Stimulated activated CD8-positive, alpha-beta memory T cell treated with anti-CD3 and anti-CD28 coated beads, Interleukin-12 subunit alpha, Interleukin-12 subunit beta, amount 100 ng/mL, for 1 hour (primary cell): ENCODE data around the gene APBB2.
"Not testable (repeated sequence)": the region's sequence is repeated elsewhere in the genome, so short reads cannot be mapped to it uniquely, and the experiment has no call there.

Source experiments
- DNase-seq: peaks from one replicate; pipeline ENCODE4 v3.0.0-alpha.2; 2020; ENCODE audit warnings: low read depth

The APBB2 gene

DNA sequence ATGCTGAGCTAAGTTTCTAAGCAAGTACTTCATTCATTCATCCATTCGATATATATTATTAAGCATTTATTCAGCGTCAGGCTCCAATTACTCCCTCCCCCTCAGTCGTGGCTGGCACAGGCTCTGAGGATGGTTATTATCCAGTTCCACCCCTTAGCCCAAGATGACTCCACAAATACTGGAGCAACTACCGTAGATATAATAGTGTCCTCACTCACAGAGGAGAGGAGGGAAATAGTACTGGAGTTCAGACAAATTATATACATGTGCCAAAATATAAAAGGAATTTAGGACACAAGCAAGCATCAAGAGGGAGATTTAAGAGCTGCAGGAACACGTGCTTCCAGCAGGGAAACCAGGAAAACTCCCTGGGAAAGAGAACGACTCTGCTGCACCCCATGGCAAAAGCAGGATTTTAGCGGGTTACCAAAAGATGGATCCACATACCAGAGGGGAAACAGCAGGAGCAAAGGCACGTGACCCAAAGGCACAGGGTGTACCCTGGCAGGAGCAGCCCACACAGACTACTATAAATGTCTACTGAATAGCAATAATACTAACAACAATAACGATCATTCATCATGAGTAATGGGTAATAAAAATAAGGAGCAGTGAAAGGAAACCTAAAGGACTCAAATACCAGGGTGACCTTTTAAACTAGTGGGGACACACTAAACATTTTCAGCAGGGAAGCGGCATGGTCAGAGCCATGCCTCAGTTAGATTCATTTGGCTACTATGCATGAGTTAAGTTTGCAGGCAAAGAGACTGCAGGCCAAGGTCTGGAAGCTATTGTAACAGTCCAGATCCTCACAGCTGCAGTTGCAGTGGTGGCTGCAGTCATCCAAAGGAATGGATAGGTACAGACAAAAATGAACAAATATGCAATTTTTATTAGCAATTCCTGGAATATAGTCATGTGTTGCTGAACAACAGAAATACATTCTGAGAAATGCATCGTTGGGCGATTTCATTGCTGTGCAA is 153.7 kb downstream of the APBB2 start:
- DNase-seq, result no peak

DNA sequence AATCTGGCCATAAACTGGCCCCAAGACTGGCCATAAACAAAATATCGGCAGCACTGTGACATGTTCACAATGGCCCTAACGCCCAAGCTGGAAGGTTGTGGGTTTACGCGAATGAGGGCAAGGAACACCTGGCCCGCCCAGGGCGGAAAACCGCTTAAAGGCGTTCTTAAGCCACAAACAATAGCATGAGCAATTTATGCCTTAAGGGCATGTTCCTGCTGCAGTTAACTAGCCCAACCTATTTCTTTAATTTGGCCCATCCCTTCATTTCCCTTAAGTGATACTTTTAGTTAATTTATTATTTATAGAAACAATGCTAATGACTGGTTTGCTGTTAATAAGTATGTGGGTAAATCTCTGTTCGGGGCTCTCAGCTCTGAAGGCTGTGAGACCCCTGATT is 154.9 kb downstream of the APBB2 start:
- DNase-seq, result not testable (repeated sequence)

DNA sequence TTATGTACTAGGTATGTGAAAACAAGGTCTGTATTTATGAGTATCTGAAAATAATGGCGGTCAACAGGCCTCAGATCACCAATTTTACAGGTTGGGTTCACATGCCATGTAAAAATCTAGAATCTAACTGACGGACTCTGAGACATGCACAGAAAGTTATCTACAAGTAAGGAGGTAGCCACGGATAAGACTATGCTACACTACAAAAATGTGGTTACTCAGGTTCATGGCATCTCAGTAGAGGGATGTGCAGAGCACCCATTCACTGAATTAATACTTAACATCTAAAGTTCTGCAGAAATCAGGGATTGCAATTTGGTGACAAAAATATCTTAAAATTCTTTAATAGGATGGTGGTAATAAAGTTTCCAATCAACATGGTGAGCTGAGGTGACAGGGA is 155.9 kb downstream of the APBB2 start:
- no peak for DNase-seq

DNA sequence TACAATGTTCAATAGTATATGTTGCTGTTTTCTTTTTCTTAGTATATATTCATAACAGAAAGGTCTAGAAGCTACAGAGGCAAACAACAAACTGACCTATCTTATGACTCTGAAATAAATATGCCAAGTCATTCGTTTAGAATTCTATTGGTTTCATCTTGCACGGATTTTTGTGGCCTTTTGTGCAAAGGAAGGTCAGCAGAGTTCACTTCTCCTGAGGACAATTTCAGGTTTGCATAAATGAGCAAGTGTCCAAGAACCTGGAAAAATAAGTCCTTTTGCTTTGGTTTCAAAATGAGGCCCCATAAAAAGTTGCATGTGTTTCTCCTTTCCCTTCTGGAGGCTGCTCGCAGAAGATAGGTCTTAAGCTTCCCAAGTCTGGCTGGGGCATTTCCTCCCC is 156.9 kb downstream of the APBB2 start:
- no peak for DNase-seq

DNA sequence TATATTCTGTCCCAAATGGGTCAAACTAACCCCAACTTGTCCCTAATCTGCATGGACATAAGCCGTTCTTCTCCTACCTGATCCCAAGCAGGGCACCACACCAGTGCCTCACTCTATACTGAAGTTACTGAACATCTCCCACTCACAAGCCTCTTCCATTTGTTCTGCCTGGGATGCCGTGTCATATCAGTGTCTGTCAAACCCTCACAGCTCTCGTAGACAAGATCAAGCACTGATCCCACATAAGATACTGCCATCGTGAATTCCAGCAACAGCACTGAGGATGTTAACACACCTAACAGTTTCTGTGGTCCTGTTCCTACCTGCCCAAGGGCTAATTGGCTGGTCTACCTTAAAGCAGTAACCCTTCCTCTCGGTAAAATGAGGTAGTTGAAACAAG is 162.1 kb downstream of the APBB2 start:
- DNase-seq, result no peak

DNA sequence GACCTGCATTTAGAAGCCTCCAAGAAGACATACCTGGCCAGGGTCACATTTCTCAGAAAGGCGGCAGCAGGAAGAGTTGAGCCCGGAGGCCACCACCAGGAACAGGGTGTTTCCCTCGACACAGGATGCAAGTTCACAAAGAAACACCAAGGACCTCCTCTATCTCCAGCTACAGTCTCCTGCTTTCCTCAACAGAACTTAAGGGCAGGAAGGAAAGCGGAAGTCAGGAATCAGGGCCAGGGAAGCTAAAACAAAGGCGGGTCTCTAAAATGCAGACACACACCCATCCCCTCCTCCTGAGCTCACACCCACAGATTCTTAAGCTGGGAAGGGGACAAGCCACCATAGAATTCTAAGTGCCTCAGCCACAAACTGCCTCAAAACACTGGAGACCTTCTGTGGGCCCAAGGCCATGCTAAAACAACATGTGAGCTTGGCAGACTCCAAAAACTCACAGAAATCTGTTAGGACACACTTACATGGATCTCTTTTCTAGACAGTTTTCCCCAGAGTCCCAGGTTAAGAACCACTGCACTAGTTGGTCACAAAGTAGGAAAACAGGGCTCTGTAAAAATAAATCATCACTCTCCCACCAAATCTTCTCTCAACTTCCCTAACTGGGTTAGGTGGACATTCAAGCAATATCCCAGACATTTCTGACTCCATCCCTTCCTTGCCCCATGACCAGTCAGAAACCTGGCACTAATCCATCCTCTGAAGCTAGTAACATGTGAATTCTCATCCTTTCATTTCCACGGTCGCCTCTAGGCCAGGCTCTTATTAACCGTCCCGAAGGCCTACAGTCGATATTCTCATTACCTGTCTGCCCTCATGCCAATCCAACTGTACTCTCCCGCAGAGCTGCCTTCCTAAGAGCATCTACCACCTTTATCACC is 163.2 kb downstream of the APBB2 start:
- no peak for DNase-seq

- no peak for DNase-seq
Measured at GRCh38 chr4:41050116-41050515, 164.2 kb downstream of the APBB2 start.

DNA sequence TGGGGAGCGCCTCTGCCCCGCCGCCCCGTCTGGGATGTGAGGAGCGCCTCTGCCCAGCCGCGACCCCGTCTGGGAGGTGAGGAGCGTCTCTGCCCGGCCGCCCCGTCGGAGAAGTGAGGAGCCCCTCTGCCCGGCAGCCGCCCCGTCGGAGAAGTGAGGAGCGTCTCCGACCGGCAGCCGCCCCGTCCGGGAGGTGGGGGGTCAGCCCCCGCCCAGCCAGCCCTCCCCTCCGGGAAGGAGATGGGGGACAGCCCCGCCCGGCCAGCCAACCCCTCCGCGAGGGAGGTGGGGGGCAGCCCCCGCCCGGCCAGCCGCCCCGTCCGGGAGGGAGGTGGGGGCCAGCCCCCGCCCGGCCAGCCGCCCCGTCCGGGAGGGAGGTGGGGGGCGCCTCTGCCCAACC is 165.2 kb downstream of the APBB2 start:
- not testable (repeated sequence) for DNase-seq

GRCh38 chr4:41044791-41045190 is 169.6 kb downstream of the APBB2 start:
- DNase-seq, result no peak

GRCh38 chr4:41044165-41044564 is 170.2 kb downstream of the APBB2 start:
- DNase-seq, result no peak

- DNase-seq, result no peak
Measured at GRCh38 chr4:41043465-41043864, 170.9 kb downstream of the APBB2 start.

GRCh38 chr4:41041551-41041950 is 172.8 kb downstream of the APBB2 start:
- DNase-seq, result no peak

DNA sequence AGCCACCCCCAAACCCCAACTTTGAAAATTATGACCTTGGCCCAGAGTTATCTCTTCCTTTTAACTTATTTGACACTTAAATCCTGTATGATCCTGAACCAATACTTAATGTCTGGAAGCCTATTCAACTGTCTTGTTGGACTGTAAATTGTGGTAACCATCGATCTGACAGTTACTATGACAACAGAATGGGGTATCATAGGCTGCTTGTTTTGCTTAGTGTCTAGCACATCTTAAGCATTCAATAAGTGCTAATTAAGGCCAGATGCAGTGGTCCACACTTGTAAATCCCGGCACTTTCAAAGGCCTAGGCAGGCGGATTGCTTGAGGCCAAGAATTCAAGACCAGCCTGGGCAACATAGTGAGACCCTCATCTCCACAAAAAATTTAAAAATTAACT is 175.0 kb downstream of the APBB2 start:
- no peak for DNase-seq

DNA sequence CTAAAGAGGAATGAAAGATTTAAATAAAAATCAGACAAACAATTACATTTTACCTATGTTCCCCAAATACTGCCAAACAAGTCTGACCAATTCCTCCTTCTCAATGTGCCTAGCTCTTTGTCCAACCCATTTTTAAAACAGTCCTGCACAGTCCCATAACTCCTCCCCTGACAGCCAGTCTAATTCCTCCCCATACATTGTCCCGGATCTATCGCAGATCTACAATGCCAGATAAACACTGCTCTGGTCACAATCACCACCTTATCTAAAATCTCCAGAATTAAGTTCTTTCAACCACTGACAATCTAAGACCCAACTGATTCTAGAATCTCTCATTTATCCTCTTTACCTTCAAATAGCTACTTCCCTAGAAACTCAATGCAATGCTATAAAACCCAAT is 176.0 kb downstream of the APBB2 start:
- DNase-seq, result no peak

- no peak for DNase-seq
Measured at GRCh38 chr4:41029098-41029497, 185.2 kb downstream of the APBB2 start.

DNA sequence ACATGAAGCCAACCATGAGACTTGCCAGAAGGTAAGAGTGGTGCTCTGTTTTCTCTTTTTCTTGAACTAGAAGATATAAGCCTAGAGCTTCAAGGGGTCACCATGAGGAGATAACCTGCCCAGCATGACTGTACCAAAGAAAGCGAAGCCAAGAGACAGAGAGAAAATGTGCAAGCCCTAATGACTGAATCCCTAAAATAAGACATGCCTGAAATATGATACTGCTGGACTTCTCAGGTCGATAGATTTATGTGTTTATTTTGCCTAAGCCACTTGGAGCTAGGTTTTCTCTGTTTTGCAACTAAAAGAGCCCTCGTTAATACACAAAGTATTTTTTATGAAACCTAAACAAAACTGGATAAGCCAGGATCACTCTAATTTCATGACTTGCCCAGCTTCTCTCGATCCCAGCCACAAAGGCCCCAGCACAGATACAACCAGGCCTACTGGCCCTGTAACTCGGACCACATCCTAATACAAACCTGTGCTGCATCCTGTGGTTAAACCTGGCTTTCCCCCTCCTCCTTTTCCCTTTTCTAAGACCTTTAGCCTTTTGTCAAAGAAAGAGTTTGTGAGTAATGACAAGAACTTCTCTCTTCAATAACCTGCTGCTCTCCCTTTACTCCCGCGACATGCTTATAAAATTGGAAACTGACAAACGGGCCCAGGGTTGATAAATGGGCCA is 185.8 kb downstream of the APBB2 start:
- no peak for DNase-seq

- no peak for DNase-seq
Measured at GRCh38 chr4:41026971-41027370, 187.4 kb downstream of the APBB2 start.

DNA sequence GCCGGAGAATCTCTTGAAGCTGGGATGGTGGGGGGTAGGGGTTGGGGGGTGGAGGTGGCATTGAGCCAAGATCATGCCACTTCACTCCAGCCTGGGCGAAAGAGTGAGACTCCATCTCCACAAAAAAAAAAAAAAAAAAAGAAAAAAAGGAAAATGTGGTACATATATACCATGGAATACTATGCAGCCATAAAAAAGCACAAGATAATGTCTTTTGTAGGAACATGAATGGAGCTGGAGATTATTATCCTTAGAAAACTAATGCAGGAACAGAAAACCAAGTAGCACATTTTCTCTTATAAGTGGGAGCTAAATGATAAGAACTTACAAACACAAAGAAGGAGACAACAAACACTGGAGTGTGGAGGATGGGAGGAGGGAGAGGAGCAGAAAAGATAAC is 188.5 kb downstream of the APBB2 start:
- no peak for DNase-seq

GRCh38 chr4:41024556-41025491 is 189.5 kb downstream of the APBB2 start:
- DNase-seq, result no peak

DNA sequence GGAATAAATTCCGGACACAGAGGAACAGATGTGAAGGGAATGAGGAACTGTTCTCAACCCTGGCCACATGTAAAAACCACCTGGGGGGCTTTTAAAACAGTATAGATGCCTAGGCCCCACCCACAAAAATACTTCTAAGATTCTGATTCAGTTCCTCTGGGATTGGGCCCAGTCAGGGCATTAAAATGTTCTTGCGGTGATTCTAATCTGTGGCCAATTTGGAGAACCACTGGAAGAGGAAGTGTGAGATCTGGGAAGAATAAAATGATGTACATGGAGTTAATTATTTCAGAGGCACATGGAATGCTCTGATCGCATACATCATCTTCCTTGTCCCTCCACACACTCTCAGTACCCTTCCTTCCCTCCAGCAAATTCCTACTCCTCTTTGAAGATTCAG is 192.2 kb downstream of the APBB2 start:
- no peak for DNase-seq

- DNase-seq, result no peak
Measured at GRCh38 chr4:41015016-41015675, 199.2 kb downstream of the APBB2 start.
